Left ventricle myocardium inferior (tissue), 1 donor: ENCODE data around the gene FDPS. TPM values are rescaled to one million over a fixed set of nuclear protein-coding genes. Genes with fewer than 3 reads are reported as not detected.

Experiments
- DNase-seq: peaks from one replicate; pipeline ENCODE4 v3.0.0-alpha.2; 2020
- H3K27ac ChIP-seq: fragments of 200-600 bp; replicated peaks from 2 replicates; pipeline ENCODE4 v1.8.0; 2021
- H3K27me3 ChIP-seq: fragments of 200-600 bp; 2 replicates; pipeline ENCODE4 v1.8.0; 2021; ENCODE audit warnings: low read depth
- H3K36me3 ChIP-seq: fragments of 200-600 bp; 2 replicates; pipeline ENCODE4 v1.8.0; 2021
- H3K4me1 ChIP-seq: fragments of 200-600 bp; 2 replicates; pipeline ENCODE4 v1.8.0; 2021
- H3K4me3 ChIP-seq: fragments of 200-600 bp; 2 replicates; pipeline ENCODE4 v1.8.0; 2021; ENCODE audit warnings: mild to moderate bottlenecking, moderate library complexity
- H3K9me3 ChIP-seq: fragments of 200-600 bp; replicated peaks from 2 replicates; pipeline ENCODE4 v1.8.0; 2021
- CTCF ChIP-seq: fragments of 200-600 bp; IDR thresholded peaks from 2 replicates; pipeline ENCODE4 v1.8.0; 2021; ENCODE audit warnings: antibody characterized with exemption, mild to moderate bottlenecking, borderline replicate concordance
- intact Hi-C: fragments of 100-400 bp; cut with micrococcal nuclease; formaldehyde crosslinking; loops from one replicate; pipeline ENCODE4 v1.11.0; 2022
- total RNA-seq: library from RNA; stranded (reverse); fragmentation: NEBNext Ultra II Directional; extraction: Animal tissue kit (Norgen Biotek cat#: 25700); gene quantifications from one replicate; pipeline ENCODE4 v1.2.1, GENCODE V29; 2021
- donor health status: DM: no; HTN: yes; CAD: no; lungs with severe emphysema.

The FDPS gene
- total RNA-seq, 1 donor from 2014 or later: 75.0 TPM

- H3K9me3 ChIP-seq: no peaks in the 10 kb centered on the region
- no peak overlapping the region for H3K4me3 ChIP-seq
- no peak overlapping the region for H3K27ac ChIP-seq
- H3K36me3 ChIP-seq: no peaks in the 10 kb centered on the region
- H3K4me1 ChIP-seq: peaks cover 23% of the 10 kb centered on the region
- intact Hi-C loops: loop anchor here (5.0 kb wide), 1 partner anchor 43 kb away; the partner anchor contains the start of gene RUSC1
- no peak for TF ChIP-seq CTCF
- no peak for DNase-seq
- H3K27me3 ChIP-seq: no peaks in the 10 kb centered on the region
Measured at GRCh38 chr1:155279268-155279667, 29.4 kb upstream of the FDPS start.

GRCh38 chr1:155282488-155283091 lies 26.1 kb upstream of the FDPS start:
- Histone ChIP-seq H3K4me1 (peaks cover 10% of the 10 kb centered on the region), H3K9me3 (no peaks in the 10 kb centered on the region), H3K27me3 (no peaks in the 10 kb centered on the region), H3K27ac (no peak overlapping the region), H3K36me3 (no peaks in the 10 kb centered on the region), H3K4me3 (no peak overlapping the region)
- no peak for TF ChIP-seq CTCF
- intact Hi-C loops: no loop called here
- DNase-seq: no peak

- H3K4me1 ChIP-seq: no peaks in the 10 kb centered on the region
- intact Hi-C loops: no loop called here
- TF ChIP-seq CTCF: no peak
- no peaks in the 10 kb centered on the region for H3K9me3 ChIP-seq
- no peaks in the 10 kb centered on the region for H3K27me3 ChIP-seq
- H3K36me3 ChIP-seq: no peaks in the 10 kb centered on the region
- no peak overlapping the region for H3K4me3 ChIP-seq
- no peak overlapping the region for H3K27ac ChIP-seq
- no peak for DNase-seq
Measured at GRCh38 chr1:155284476-155284875, 24.2 kb upstream of the FDPS start.

- no peak overlapping the region for H3K4me3 ChIP-seq
- no peak overlapping the region for H3K27ac ChIP-seq
- DNase-seq: no peak
- intact Hi-C loops: no loop called here
- no peaks in the 10 kb centered on the region for H3K9me3 ChIP-seq
- no peaks in the 10 kb centered on the region for H3K27me3 ChIP-seq
- no peaks in the 10 kb centered on the region for H3K4me1 ChIP-seq
- TF ChIP-seq CTCF: no peak
- no peaks in the 10 kb centered on the region for H3K36me3 ChIP-seq
Measured at GRCh38 chr1:155285063-155285462, 23.6 kb upstream of the FDPS start.

GRCh38 chr1:155285631-155286044 lies 23.0 kb upstream of the FDPS start:
- H3K4me1 ChIP-seq: no peaks in the 10 kb centered on the region
- no peaks in the 10 kb centered on the region for H3K9me3 ChIP-seq
- H3K27ac ChIP-seq: no peak overlapping the region
- intact Hi-C loops: no loop called here
- H3K27me3 ChIP-seq: no peaks in the 10 kb centered on the region
- no peak for TF ChIP-seq CTCF
- no peak for DNase-seq
- H3K36me3 ChIP-seq: no peaks in the 10 kb centered on the region
- H3K4me3 ChIP-seq: no peak overlapping the region
